GM12891 (cell line): ENCODE results near the gene TTC38.

ENCODE experiments used
- PAX5 ChIP-seq: IDR thresholded peaks from 2 replicates; pipeline ENCODE4 v1.6.1; 2011; ENCODE audit warnings: low read length, moderate library complexity, mild to moderate bottlenecking; ENCODE audit not compliant: insufficient read depth, severe bottlenecking
- POLR2A ChIP-seq: IDR thresholded peaks from 2 replicates; pipeline ENCODE4 v1.6.1; 2011; ENCODE audit warnings: low read depth, low read length, control low read depth
- POLR2AphosphoS5 ChIP-seq: IDR thresholded peaks from 2 replicates; pipeline ENCODE4 v1.6.1; 2011; ENCODE audit warnings: low read depth, low read length, control low read depth
- POU2F2 ChIP-seq: IDR thresholded peaks from 2 replicates; pipeline ENCODE4 v1.6.1; 2011; ENCODE audit warnings: low read depth, mild to moderate bottlenecking, control low read depth, low read length, moderate library complexity
- SPI1 ChIP-seq: IDR thresholded peaks from 2 replicates; pipeline ENCODE4 v1.6.1; 2011; ENCODE audit warnings: low read depth, low read length, control low read depth
- TAF1 ChIP-seq: IDR thresholded peaks from 2 replicates; pipeline ENCODE4 v1.6.1; 2011; ENCODE audit warnings: low read depth, low read length, control low read depth

DNA sequence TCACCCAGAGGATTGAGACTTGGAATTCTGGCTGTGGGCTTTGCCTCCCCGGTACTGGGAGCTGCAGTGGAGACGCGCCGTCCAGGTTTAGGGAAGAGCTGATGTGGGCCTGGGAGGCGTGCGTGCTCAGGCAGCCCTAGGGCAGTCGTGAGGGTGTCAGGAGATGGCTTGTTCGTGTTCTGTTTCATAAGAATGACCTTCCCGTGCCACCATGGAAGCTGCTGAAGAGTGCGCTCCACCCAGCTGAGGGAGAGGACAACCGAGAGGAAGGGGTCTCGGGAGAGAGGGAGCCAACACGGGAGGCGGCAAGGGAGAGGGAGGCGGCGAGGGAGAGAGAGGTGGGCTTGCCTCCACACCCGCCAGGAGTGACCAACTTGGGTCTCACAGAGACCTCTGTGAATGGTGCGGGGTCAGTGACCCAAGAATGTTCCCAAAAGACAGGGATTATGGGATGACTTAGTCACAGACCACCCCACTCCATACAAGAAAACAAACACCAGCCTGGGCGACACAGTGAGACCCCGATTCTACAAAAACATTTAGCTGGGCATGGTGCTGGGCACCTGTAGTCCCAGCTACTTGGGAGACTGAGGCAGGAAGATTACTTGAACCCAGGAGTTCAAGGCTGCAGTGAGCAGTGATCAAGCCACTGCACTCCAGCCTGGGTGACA lies 53.0 kb downstream of the TTC38 start:
- TF ChIP-seq POLR2A (no peak), TAF1 (no peak), POLR2AphosphoS5 (no peak), POU2F2 (no peak), PAX5 (no peak), SPI1 (no peak)
